Stimulated activated CD4-positive, alpha-beta T cell treated with anti-CD3 and anti-CD28 coated beads, TNF-alpha, amount 100 ng/mL, for 4 hours (primary cell): Measurements from ENCODE around the gene ATF6.

Source experiments
- DNase-seq, 3 experiments: peaks; one replicate each; pipeline ENCODE4 v3.0.0-alpha.2; 2020; ENCODE audit warnings: low read depth in 3 of 3

ATF6 gene

DNA sequence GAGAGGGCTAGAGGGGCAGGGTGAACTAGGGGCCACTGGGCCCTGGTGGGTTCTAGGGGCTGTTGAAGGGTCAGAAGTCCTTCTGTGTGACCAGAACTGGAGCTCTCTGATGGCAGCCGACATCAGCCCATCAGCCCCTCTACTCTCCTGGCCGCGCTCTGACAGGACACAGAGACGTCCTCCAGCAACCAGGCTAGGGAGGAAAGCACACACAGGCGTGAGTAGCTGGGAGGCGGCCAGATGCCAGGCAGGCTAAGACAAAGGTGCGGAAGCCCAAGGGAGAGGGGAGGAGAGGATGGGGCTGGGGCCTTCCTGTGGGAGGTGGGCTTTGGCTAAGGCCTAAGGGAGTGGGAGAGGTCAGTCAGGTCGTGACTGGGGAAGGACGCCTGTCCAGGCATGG is 206.7 kb downstream of the ATF6 start:
- no peak for DNase-seq

DNA sequence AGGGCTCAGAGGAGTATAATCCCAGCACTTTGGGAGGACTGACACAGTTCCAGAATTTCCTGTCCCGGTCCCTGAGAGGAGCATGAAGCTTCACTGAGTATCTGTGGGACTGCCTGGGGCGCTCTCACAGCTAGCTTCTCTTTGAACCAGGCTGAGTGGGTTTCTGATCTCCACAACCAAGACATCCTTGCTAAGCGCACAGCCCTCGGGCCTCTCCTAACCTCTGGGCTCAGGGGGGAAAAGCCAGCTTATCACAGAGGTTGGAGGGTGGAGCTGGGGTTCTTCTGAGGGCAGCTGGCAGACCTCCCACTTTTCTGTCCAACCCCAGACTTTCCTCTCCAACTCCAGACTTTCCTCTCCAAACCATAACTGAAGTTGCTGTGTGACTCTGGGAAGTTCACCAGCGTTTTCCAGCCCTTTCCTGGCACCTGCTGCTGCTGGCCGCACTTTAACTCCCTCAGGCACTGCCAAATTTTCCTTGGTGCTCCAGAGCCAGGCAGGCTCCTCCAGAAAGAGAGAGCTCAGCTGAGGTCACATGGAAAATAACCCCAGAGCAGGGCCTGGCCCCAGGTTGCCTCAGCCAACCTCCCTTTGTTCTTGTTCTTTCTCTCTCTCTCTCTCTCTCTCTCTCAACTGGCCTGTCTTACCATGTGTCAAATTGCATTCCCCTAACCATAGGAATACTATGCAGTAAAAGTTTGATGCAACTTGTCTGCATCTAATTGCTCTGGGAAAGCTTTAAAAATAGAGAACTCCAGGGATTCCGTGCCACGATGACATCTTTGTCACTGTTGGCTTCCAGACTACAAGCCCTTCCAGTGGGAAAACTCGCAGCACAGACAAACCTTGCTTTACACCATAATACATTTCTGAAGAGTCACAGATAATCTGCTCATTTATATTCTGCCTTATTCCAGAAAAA is 208.1 kb downstream of the ATF6 start:
- no peak for DNase-seq

DNA sequence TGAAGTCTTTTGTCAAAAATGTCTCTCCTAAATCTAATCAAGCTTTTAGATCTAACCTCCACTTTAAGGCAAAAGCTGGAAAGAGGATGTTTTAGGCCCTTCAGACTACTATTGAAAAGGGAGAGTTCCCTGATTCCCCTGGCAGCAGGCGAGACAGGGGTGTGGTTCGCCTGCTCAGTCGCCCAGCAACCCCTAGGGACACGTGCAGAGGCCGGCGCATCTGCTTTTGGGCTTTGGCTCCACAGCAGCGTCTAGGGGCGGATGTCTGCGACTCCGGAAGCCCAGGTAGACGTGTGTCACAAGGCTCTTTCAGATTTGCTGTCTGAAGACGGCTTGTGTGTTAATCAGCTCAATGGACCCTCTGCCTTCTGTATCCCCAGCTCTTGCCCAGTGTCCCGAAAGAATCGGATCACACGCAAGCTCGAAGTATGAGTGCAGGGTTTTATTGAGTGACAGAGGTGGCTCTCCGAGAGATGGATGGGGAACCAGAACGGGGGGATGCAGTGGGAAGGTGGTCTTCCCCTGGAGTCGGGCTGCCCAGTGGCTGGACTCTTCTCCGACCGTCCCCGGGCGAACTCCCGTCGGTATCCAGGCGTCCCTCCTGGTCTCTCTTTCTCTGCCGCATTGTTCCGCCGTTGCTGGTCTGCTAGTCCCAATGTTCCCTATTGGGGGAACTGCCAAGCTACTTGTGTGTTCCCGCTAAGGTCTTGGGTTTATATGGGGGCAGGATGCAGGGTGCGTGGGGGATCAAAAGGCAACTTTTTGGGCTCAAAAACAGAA is 212.1 kb downstream of the ATF6 start:
- DNase-seq: no peak

DNA sequence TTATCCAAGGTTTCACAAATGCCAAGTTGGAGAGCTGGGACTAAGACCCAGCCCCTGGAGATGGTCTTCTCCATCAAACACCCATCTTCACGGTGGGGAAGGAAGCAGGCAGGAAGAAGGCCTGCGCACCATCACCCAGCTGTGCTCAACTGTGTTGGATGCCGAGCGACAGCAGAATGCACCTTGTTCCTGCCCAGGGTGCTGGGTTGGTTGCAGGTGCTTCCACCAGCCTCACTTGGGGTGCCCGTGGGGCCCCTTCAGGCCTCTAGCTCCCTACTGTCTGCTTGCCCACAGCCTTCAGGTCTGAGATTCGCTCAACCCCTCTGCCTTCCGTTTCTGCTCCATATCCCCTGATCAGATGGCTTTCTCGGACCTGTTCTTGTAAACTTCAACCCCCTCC is 215.0 kb downstream of the ATF6 start:
- no peak for DNase-seq

DNA sequence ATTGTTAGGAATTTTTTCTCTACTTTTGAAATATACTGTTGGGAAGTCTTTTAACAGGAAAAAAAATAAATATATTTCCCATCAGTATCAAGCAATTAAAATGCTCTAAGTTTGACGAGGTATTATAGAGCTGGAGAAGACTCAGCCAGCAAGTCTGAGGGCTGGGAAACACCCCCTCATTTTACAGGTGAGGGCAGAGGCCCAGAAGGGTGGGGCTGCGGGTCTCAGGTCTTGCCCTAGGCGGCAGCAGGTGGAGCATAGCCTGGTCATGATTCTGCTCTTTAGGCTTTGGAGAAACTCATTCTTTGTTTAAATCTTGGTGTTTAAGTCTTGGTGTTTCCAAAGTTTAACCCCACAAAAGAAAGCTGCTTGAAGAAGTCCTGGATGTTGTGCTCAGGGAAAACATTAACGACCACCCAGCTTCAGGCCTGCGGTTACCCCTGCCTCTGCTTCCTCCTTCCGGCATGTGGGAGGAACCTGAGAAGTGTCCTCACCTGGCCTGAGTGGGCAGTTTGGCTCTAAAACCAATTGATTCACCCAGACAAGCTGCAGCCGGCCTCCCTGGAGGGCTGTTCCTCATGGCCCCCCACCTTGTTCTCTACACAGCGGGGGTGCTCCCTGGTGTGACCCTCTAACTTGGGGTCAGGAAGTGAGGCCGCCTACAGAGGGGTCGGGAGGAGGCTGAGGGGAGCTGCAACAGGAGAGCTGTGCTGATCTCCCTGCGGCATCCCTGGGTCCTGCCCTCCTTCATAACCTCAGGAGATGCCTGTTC is 215.8 kb downstream of the ATF6 start:
- no peak for DNase-seq

DNA sequence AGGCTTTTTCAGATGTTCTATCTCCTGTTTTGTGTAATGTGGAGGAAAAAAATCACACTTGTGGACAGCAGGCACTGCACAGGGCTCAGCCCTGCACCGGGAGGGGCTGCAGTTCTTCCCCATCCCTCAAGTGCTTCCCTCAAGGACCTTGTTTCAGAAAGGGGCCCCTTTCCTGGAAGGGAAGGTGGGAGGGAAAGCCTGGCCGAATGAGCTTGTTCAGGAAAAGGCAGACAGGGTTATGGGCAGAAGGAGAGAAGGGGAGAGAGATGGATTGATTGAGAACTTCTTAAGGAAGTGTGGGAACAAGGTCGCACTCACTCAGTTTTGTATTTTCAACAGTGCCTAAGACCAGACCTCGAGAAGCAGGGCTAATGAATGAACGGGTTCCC is 216.4 kb downstream of the ATF6 start:
- DNase-seq: no peak

DNA sequence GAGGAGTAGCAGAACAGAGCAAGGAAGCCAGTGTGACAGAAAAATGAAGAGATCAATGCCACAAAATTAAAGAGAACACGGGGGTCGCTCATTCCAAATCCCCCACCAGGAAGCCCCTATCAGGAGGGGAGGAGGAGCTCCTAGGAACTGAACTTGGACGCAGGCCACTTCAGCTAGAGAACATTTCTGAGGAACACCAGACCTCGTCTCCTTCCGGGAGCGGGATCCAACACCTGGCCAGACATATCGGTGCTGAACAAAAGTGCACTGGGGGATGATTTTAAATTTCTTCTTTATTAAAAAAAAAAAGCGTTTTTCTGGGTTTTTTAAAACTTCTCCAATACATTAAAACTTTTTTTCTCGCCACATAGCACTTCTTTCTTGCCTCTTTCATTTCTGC is 216.8 kb downstream of the ATF6 start:
- no peak for DNase-seq

DNA sequence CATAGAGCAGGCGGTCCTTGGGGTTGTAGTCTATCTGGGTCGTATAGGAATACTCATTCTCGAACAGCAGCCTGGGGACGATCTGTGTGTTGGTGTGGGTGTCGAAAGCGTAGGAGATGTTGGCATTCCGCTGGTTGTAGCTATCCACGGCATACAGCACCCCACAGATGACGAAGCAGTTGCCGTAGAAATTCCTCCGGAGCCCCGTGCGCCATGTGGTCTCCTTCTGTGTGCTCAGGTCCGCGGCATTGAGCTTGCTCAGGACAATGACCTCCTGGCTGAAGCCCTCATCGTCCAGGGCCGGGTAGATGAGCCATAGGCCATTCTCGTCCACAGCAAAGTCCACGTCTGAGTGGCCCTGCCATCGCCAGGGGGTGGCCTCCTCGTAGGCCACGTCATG is 217.6 kb downstream of the ATF6 start:
- no peak for DNase-seq

DNA sequence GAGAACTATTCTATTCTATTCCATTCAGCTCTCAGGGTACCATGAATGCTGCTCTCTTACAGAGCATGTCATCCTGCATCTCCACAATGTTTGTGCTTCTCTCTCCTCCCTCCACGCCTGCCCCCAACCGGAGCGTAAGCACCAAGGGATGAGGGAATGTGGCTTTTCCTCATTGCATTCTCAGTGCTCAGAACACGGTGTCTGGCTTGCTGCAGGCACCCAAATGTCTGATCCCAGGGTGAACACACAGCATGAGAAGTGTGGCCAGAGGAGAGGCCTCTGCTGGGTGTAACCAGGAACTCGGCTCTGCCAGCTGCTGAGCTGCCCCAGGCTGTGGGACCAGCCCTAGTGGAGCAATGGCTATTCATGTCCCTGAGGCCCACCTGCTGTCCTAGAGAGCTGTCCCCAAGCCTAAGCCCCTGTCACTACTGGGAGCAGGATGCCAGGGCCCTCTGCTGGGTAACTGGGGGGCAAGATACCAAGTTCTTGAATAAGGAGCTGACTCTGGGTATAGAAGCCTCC is 219.2 kb downstream of the ATF6 start:
- DNase-seq: no peak

DNA sequence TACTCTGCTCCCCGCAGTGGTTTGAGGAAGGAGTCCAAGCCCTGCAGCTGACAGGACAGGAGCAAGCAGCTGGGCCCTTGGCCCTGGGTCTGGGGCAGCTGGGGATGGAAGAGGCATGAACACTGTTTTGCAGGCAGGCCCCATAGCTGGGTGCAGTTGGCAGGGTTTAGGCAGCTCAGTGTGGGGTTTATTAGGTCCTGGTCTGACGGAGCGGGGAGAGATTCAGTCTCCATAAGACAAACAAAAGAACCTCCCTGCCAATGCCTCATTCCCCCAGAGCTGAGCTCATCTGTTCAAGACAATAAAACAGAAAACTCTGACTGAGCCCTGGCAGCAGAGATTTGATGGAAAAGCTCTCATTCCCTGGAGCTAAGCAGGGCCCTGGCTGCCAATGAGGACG is 220.2 kb downstream of the ATF6 start:
- no peak for DNase-seq

DNA sequence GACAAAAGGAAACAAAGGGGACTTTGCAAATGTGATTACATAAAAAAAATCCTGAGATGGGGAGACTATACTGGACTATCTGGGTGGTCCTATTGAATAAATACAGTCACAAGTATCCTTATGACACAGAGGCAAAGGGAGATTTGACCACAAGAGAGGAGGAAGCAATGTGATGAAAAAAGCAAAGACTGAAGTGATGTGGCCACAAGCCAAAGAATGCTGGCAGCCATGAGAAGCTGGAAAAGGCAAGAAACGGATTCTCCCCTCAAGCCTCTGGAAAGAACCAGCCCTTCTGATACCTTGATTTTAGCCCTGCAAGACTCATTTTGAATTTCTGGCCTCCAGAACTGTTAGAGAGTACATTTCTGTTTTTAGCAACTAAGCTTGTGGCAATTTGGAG is 221.2 kb downstream of the ATF6 start:
- no peak for DNase-seq

DNA sequence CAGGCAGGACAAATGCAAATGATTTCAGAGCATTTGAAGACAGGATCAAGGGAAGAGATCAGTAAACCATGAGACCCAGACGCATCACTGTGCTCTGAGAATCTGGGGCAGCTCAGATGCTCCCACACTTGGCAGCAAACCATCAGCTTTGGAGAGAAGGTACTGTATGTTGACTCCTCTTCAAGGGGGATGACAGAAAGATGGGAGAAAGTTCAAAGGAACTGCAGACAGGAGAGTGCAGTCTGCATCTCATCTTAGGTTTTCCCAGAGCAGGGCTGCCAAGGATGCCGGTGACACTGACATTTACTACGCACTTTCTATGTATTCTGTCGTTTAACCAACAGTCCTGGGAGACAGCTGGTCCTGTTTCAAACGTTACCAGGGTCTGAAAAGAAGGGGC is 221.8 kb downstream of the ATF6 start:
- DNase-seq: no peak

DNA sequence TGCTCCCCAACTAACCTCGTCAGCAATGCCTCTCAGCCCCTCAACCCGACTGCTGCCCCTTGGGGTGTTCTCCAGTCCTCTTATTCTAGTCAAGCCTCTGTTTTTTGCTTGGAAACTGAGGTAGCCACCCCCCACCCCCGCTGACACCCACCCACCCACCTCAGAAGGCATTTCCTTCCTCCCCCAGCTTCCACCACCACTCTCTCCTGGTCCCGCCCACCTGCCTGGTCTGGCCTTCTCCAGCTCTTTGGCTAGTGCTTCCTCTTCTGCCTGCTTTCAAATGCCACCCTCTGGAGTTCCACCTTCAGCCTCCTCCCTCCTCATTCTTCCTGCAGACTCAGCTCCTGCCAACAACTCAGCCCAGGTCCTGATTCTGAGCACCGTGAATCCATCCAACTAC is 222.3 kb downstream of the ATF6 start:
- DNase-seq: no peak

DNA sequence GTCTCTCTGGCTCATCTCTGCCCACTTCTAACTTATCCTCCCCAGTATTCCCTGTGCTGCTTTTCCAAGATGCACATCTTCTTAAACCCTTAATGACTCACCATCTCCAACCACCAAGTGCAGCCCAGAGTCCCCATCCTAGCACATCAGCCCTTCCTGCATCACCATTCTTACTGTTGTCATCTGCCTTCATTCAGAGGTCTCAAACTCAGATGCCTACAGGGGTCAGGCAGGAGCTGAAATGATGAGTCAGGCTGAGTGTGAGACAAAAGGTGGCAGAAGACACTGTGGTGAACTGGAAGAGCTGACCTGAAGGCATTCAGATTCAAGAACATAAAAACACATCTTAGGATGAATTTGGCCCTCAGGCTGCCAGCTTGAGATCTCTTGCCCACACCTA is 223.0 kb downstream of the ATF6 start:
- no peak for DNase-seq

DNA sequence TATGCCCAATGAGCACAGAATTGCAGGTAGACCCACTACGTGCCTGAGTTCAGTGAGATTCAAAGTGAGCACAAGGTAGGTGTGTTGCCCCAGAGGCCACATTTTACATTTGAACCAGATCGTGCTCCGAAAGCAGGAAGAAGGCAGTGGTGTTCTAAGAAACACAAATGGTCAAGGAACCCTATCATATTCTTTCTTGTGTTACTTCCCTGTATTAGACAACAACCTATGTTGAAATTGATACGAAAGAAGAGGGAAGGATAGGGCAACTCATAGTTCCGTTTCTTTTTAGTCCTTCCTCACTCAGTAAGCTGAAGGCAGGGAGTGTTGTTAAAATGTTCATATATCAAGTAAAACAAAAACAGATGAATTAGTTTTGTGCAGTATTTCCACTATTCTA is 223.7 kb downstream of the ATF6 start:
- DNase-seq: no peak

DNA sequence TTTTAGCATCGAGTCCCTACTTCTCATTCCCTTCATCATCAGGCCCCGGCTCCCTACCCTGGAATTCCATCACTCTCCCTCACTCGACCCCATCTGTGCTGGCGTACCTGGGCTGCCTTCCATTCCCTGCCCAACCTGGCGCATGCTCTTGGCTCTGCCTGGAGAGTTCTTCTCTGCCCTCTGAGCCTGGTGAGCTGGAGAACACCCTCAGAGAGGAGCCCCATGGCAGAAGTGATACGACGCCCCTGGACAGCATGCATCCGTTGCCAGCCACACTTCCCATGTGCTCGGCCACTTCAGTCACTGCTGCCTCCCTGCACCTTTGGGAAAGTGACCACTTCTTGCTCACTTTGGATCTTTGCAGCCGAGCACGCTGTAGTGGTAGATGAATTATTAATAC is 227.5 kb downstream of the ATF6 start:
- DNase-seq: no peak

DNA sequence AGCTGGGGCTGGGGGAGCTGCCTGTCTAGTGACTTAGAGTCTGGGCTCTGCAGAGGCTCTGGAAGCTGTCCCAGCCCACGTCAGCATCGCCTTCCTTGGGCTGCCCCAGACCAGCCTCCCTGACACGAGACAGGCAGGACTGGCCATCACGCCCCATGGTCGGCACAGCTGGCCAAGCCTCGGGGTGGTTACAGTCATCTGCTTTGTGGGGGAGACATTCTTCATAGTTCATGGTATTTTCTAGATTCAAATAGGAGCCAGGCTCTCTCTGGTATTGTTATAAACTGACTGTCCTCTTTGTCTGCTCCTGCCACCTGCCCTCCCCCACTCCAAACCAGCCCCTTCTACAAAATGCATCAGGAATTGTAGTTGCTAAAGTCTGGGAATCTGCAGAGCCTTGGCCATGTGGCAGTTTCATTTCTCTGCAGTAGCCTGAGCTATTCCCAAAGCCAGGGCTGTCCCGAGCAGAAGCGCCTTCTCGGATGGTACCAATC is 228.1 kb downstream of the ATF6 start:
- DNase-seq: no peak

DNA sequence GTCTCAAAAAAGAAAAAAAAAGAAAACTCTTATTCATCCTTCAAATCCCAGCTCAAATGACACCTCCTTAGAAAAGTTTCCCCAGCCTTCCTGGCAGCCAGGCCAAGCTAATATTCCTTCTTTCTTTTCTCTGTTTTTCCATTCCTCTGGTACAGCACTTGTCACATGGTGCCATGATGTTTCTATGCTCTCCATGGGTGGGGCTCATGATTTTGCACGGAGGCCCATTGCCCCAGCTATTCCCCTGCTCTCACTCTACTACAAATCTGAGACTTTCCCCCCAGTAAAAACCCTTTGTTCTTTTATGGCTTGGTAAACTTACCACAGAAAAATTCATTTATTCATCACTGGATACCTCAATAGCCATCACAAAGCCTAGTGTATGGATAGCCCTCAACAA is 231.0 kb downstream of the ATF6 start:
- DNase-seq: no peak

DNA sequence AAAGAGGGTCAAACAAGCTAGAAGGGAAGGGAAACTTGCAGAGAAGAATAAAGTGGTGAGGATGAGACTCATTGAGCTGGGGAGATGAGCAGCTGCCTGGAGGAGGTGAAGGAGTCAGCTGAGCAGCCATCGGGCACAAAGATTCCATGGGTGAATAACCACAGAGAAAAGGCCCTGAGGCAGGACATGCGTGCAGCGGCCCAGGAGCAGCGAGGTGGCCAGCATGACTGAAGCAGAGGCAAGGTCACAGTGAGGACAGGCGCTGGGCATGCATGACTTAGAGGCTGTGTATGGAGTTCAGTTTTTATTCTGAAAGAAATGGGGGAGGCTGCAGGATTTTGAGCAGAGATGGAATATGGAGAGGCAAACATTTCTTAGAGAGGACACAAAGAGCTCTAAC is 232.7 kb downstream of the ATF6 start:
- no peak for DNase-seq

DNA sequence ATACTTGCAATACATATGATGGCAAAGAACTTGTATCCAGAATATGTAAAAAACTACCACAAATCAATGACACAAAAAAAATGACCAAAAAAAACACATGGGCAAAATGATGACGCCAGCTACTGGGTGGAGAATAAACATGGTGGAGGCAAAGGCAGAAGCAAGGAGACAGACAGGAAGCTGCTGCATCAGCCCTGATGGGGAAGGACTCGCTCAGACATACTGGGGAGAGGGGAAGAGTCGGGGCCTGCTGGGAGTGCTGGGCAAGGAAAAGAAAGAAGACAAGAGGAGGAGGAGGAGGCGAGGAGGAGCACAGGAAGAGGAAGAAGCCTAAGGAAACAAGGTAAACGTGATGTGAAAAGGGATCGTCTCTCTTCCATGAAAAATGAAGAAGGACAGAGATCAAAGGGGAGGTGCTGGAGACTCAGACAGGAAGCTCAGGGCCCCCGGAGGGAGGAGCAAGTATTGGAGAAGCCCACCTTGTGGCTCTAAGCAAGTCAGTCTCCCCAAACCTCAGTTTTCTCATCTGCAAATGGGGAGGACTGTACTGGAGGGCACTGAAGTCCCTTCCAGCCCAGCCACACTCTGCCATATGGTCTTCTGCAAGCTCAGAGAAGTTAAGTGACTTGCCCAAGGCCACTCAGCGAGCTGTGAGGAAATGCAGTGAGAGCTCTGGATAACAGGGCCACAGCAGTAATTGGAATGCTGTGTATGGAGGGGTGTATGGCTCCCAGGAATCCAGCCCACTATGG is 233.4 kb downstream of the ATF6 start:
- DNase-seq: no peak

DNA sequence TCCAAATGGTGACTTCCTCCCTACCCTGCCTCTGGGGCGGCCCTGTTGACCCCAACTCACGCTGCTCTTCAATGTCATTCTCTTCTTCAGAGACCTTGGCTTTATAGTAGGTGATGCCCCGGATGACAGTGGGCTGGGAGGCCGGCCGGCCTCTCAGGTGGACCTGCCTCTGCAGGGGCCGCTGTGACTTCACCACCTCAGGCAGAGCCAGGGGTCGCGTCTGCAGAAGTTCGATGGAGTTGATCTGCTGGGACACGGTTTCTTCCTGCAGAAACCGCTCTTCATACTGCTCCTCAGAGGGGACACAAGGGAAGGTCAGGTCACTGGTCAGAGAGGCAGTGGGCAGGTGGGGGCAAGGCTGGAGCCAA is 233.9 kb downstream of the ATF6 start:
- no peak for DNase-seq
